Dermis blood vessel endothelial cell (primary cell): Measurements from ENCODE around the gene CACNG7. TPM values are rescaled to one million over a fixed set of nuclear protein-coding genes. Genes with fewer than 3 reads are reported as not detected.
"Not testable (repeated sequence)": the region's sequence is repeated elsewhere in the genome, so short reads cannot be mapped to it uniquely, and the experiment has no call there.

Experiments
- DNase-seq: peaks from one replicate; pipeline ENCODE4 v3.0.0; 2010
- total RNA-seq: library from RNA; depleted of rRNA; stranded (reverse); fragments of >200 nt; gene quantifications from 2 replicates; pipeline ENCODE4 v1.2.3, GENCODE V29; 2014

The CACNG7 gene
- total RNA-seq, 1 donor from 2014 or later, result not detected

DNA sequence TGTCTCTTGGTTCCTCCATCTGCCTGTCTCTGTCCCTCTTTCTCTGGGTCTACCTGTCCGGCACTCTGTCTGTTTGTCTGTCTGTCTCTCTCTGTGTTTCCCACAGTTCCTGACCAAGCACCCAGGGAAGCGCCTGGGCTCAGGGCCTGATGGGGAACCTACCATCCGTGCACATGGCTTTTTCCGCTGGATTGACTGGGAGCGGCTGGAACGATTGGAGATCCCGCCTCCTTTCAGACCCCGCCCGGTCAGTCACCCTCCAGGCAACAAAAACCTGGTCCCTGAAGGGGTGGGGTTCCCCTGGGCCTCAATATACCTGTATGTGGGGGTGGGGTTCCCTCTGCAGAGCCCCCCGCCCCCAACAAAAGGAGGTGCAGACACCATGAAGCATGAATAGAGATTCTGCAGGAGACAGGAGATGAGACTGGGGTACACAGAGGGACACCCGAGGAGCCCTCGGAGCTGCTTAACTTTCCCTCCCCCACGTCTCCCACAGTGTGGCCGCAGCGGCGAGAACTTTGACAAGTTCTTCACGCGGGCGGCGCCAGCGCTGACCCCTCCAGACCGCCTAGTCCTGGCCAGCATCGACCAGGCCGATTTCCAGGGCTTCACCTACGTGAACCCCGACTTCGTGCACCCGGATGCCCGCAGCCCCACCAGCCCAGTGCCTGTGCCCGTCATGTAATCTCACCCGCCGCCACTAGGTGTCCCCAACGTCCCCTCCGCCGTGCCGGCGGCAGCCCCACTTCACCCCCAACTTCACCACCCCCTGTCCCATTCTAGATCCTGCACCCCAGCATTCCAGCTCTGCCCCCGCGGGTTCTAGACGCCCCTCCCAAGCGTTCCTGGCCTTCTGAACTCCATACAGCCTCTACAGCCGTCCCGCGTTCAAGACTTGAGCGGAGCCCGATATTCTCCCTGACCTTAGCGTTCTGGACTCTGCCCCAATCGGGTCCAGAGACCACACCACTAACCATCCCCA, 2.6 kb upstream of the CACNG7 start:
- DNase-seq, result peak; percentile 52

DNA sequence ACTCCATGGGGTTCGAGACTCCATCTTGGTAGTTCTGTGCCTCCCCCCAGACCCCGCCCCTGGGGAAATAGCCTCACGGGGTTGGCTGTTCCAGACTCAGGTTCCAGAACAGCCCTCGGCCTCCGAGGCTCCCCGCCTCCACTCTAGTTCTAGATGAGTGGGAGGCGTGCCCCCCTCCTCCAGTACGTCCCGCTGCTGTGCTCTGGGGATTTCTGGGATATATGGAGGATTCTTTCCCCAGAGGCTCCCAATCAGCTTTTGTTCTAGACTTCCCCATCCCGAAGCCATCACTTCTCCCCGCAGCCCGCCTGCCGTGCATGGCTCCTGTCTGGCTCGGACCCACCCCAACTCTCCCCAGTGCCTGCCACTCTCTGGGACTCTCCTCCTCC, 1.9 kb upstream of the CACNG7 start:
- no peak for DNase-seq

DNA sequence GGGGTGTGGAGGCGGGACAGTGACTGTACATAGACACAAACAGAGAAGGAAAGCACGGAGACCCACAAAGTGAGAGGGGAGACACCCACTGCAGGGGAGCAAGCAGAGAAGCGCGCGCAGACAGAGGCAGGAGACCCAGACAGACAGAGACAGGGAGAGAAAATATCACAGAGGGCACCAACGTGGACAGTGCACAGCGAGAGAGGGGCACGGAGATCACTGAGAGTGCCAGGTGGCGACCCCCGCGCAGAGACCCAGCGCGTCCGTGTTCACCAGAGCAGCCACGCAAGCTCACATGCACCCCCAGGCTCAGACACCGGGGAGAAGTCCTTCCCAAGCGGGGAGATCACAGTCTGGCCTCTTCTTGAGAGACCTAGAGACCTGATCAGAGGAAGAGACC, 1.4 kb upstream of the CACNG7 start:
- DNase-seq, result no peak

DNA sequence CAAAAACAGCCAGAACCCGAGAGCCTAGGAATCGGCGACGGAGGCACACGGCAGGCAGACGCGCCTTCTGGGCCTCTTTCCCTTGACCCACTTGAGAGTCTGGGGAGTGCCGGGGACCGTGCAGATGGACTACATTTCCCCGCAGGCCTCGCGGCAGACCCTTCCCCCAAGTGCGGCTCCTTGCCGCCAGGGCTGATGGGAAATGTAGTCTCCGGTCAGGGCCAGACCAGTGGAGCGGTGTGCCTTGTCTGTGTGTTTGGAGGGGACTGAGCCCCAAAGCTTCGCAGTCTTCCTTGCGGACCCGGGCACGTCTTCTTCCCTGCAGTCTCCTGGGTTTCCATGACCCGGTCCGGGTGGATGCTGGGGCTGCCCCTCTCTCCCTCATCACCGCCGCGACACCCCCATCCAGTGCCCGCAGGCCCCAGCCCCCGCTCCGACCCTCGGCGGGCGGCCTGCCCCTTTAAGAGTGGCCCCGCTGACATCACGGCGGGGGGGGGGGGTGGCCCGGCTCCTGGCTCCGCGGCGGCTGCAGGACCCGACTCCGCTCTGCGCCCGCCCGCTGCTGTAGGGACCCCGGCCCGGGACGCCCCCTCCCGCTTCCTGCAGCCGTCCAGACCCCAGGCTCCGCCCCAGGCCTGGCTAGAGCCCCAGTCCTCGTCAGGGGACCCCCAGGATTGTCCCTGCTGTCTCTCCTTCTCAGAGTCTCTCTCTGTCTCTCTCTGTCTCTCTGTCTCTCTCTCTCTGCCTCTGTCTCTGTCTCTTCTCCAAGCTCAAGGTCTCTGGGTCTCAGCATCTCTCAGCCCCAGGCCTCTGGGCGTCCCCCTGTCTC, 758 bp upstream of the CACNG7 start:
- DNase-seq, result peak; percentile 64

DNA sequence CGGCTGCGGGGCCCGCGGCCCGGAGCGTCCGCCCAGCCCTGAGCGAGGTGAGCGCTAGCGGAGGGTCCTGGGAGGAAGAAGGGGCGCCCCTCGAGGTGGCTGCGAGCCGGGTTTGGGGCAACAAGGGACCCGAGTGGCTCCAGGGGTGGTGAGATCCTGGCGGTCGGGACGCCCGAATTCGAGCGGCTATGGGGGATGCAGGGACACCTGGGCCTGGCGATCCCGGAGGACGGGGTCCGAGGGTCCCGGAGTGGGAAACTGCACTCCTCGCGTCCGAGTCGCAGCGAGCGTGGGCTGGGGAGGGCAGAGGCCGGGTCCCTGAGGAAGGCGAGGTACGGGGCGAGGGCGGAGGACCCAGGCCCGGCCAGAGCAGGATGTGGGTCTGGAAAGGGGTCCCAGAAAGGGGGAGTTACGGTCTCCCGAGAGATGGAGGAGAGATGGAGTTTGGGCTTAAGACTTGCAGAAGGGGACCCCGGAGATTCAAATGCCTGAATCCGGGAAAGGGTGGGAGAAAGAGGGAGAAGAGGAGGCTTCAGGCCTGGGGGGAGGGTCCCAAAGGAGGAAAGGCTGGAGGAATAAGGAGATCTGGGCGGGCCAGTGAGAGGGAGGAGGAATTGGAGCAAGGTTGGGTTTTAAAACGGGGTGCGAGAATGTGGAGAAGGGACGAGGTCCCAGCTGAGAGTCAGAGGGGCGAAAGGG, 542 bp downstream of the CACNG7 start:
- DNase-seq, result no peak

DNA sequence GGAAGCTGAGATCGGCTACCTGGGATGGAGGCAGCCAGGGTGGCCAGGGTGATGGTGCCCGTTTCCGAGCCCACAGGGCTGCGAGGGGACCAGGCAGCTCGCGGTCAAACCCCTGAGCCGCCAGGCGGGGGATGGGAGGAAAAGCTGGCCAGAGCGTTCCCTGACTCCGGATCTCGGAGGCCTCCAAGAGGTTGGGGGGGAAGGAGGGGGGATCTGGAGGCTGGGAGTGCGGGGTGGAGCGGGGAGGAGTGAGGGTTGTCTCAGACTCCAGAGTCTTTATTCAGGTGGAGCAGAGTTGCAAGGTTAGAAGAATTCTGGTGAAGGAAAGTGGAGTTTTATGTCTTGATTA, 1.1 kb downstream of the CACNG7 start:
- no peak for DNase-seq

DNA sequence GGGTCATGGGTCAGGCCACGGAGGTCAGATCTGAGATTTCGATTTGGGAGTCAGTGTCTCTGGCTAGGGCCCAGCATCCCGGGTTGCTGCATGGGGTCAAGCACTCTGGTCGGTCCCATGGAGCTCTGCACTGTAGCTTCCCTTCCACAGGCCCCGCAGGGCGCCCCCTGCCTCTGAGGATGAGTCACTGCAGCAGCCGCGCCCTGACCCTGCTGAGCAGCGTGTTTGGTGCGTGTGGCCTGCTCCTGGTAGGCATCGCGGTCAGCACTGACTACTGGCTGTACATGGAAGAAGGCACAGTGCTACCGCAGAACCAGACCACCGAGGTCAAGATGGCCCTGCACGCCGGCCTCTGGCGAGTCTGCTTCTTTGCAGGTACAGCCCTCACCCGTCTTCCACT, 3.6 kb downstream of the CACNG7 start:
- no peak for DNase-seq

DNA sequence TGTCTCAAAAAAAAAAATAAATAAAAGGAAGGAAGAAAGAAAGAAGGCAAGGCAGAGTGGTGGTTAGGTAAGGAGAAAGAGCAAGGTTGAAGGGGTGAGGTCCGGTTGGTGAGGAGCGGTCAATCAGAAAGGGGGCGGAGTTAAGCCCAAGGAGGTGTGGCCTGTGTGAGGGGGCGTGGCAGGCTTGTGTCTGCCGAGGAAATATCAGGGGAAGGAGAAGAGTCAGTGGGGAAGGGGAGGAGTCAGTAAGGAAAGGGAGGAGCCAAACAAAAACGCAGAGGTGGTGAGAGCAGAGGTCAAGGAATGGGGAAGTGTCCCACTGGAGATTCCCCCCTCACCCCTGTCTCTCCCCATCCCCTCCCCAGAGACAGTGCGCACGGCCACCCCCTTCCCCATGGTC, 5.9 kb downstream of the CACNG7 start:
- DNase-seq, result no peak

DNA sequence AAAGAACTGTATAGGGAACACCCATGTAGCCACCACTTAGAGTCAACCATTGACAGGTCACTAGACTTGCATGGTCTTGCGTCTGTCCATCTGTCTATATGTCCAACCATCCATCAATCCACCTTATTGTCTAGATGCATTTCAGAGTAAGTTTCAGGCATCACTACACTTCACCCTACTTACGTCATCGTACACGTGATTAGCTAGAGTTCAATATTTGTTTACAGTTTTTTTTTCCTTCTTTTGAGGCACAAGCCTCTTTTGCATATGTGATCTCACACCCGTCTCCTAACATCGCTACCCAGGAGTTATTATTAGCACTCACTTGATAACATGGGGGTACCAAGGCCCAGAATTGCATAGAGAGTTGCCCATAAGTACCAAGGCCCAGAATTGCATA, 6.9 kb downstream of the CACNG7 start:
- no peak for DNase-seq

DNA sequence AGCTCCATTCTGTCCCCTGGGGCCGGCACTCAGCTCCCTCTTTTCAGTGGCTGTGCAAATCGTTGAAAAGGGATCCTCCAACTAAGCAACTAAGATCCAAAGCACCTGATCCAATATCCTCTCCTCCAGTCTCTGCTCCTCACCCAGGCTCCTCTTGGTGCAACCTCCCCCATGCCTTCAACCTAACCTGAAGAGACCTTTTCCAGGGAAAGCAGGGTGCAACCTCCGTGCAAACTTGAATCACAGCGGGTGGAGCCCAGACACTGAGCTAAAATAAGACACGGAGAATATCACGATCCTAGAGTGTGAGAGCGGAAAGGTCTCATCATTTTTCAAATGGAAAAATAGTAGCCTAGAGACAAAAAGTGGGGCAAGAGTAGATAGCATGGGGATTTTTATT, 8.3 kb downstream of the CACNG7 start:
- no peak for DNase-seq

DNA sequence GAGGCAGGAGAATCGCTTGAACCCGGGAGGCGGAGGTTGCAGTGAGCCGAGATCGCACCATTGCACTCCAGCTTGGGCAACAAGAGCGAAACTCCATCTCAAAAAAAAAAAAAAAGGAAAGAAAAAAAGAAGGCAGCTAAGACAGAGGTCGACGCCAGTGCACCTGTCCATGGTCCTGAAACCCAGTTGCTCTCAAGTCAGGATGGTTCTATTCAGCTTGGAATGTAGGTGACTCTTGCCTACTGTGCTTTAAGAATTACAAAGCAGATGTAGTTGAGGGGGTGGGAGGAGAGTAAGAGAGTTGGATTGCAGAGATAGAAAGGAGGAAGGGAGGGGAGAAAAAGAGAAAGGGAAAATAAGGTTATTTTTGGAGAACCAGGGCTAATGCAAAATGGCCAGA, 18.7 kb downstream of the CACNG7 start:
- DNase-seq, result peak; percentile 84

DNA sequence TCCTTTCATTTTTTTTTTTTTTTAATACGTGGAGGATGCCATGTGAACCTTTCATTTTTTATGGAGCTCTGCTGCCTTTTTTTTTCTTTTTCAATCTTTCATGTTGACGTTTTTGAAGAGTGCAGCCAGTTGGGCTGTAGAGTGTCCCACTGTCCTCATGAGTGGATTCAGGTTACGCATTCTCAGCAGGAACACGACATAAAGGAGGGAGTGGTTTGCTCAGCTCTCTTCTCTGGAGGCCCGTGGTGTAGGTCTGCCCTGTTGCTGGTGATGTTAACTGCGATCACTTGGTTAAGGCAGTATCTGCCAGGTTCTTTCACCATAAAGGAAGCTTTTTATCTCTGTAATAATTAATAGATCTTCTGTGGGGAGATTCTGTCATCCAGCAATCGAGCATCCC, 27.0 kb downstream of the CACNG7 start:
- DNase-seq, result no peak

DNA sequence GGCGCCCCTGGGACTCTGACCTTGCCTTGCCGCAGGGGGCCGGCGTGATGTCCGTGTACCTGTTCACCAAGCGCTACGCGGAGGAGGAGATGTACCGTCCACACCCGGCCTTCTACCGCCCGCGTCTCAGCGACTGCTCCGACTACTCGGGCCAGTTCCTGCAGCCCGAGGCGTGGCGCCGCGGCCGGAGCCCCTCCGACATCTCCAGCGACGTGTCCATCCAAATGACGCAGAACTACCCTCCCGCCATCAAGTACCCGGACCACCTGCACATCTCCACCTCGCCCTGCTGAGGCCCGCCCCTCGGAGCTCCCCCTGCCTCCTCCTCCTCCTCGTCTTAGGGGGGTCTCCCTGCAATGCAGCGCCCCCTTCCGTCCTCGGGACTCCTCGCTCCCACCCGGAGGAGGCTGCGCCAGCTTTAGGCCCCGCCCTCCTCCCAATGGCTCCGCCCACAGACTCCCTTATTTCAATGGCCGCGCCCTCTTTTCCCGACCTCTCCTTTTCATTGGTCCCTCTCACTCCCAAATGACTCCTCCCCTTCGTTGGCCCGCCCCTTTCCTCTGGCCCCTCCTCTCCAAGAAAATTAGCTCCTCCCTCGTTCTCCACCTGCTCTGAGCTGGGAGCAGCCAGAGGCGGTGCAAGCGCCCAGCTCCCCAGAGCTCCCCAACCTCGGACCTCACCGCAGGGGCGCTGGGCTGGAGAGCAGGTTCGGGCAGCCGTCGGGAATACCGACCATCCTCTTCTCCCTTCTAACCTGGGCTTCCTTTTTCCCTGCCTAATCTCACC, 33.1 kb downstream of the CACNG7 start:
- DNase-seq, result peak; percentile 38

DNA sequence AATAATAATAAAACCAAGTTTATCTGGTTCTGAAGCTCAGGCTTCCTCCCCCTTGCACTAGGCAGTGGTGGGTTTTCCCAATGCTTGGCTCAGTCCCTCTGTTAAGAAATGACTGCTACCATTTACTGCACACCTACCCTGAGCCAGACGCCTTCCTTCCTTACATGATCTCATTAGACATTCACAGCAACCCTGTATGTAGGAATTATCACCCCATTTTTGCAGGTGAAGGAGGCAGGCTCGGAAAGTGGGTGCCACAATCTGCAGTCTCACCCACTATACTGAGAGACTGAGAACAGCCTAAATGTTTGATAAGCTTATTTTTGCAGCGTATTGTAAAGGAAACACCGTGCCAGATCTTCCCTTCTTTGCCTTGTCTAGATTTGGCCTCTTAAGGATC, 35.3 kb downstream of the CACNG7 start:
- DNase-seq, result no peak

DNA sequence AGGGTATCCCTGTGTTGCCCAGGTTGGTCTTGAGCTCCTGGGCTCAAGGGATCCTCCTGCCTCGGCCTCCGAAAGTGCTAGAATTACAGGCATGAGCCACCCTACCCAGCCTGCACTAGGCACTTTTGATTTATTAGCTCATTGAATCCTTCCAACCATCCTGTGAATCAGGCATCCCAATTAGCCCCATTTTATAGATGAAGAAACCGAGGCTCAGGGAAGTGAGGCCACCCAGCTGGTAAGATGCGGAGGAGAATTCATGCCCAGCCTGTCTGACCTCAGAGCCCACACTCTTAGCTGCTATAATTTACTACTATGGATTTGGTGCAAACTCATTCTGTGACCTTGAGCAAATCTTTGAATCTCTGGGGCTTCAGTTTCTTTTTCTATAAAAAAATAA, 35.9 kb downstream of the CACNG7 start:
- DNase-seq, result no peak

DNA sequence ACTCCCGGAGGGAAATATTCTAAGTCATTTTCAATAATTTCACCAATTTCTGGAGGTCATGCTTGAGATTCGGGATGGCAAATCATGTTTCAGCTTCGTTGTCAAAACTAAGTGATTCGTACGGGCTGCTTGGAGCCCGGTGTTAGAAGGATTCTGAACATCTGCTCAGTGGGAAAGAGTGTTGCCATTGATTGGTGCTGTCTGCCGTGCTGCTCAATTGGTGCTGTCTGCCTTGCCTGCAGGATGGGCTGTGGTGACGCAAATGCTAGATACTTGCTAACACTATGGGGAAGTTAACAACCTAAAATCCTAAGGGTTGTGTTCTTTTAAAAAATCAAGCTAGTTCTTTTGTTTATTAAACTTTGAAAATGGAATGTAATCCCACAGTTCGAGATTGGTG, 36.4 kb downstream of the CACNG7 start:
- DNase-seq, result no peak

DNA sequence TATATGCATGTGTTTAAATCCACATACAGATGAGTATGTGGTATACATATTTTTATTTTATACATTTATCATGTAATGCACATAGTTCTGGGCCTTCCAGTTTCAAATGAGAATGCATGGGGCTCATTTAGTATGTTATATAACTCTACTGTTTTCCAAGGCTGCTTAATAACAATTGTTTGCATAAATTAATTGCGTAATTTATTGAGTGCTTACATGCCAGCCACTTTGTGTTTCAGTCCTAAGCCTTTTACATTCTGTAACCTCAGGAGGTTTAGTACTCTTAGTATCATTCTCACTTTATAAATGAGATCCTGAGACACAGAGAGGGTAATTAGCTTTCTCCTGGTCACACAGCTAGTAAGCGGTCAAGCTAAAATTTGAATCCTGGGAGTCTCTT, 36.9 kb downstream of the CACNG7 start:
- DNase-seq, result no peak

DNA sequence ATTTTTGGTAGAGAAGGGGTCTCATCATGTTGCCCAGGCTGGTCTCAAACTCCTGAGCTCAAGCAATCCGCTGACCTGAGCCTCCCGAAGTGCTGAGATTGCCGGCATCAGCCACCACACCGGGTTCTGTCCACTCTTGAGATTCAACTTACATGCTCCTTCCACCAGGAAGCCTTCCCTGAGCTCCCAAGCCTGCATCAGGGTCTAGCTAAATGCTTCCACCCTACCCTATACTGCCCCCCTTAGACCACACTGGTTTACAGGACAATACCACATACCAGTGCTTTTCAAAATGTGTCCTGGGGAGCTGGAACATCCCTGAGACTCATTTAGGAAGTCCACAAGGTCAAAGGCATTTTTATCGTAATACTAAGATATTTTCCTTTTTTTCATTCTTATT, 38.5 kb downstream of the CACNG7 start:
- peak; percentile 41 for DNase-seq

DNA sequence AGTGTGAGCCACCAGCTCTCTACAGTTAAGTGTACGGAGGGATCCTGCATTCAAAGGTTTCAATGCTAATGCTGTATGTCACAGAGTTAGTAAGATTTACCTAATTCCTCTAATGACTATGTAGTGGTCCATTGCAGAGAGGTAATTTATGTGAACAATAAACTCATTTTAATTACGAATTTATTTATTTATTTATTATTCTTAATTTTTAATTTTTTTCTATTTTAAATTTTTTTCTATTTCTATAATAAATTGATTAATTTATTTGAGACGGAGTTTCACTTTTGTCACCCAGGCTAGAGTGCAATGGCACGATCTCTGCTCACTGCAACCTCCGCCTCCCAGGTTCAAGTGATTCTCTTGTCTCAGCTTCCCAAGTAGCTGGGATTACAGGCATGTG, 39.5 kb downstream of the CACNG7 start:
- not testable (repeated sequence) for DNase-seq

DNA sequence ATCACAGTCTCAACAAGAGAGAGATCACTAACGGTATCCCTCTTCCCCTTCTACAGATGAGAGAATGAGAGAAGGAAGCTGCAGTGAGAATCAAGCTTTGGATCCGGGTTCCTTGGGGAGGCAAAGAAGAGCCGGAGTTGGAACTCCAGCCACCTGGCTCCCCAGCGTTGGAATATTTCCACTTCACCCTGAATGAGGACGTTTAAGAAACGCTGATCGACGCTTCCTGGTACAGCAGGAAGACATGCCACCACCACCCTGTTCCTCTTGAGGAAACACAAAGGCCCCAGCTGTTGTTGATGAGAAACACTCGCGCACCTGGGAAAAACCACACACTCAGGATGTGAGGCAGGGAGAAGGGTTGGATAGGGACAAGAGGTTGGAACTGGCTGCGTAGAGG, 42.4 kb downstream of the CACNG7 start:
- peak; percentile 43 for DNase-seq

DNA sequence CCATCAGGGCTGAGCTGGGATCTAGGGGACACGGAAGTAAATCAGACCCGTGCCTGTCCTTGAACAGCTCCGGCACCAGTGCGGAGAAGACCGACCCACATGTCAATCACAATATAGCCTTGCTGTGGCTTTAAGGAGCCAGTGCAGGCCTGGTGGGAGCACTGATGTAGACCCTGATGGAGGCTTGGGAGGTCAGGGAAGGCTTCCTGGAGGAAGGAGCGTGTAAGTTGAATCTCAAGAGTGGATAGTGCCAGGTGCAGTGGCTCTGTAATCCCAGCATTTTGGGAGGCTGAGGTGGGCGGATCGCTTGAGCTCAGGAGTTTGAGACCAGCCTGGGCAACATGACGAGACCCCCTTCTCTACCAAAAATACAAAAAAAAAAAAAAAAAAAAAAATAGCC, 42.9 kb downstream of the CACNG7 start:
- DNase-seq, result no peak

DNA sequence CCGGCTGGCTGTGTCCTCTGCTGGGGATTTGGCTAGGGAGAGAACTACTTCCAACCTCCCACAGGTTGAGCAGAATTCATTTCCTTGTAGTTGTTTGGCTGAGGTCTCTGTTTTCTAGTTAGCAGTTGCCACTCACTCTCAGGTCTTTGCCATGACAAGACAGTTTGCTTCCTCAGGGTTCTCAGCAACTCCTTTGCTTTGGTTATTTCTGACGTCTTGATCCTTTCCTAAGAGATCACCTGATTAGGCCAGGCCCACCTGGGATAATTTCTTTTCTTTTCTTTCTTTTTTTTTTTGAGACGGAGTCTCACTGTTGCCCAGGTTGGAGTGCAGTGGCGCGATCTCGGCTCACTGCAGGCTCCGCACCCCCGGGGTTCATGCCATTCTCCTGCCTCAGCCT, 44.3 kb downstream of the CACNG7 start:
- no peak for DNase-seq
